HG02571 (cell line): Measurements from ENCODE around the gene HIPK2.

Experiments
- ATAC-seq: cut with Tn5 transposase; IDR thresholded peaks from one replicate; pipeline ENCODE4 v1.9.1; 2021; ENCODE audit warnings: mild to moderate bottlenecking, moderate library complexity; ENCODE audit not compliant: unreplicated experiment

HIPK2 gene

DNA sequence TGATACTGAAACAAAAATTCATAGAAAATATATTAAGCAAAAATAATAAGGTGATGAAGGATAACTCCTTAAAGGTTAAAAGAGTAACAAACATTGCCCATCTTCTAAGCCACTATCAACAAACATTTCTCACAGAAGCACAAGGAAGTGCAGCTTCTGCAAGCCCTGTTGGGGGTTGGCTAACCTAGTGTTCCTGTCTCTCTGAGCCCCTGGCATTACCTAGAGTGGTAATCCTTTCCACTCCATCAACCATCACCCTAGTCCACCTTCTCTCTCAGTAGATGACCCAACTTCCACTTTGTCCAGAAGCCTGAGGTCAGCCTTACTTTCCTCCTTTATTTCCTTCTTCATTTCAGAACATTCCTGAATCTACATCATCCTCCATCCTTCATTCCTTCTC, 59.7 kb downstream of the HIPK2 start:
- no peak for ATAC-seq

DNA sequence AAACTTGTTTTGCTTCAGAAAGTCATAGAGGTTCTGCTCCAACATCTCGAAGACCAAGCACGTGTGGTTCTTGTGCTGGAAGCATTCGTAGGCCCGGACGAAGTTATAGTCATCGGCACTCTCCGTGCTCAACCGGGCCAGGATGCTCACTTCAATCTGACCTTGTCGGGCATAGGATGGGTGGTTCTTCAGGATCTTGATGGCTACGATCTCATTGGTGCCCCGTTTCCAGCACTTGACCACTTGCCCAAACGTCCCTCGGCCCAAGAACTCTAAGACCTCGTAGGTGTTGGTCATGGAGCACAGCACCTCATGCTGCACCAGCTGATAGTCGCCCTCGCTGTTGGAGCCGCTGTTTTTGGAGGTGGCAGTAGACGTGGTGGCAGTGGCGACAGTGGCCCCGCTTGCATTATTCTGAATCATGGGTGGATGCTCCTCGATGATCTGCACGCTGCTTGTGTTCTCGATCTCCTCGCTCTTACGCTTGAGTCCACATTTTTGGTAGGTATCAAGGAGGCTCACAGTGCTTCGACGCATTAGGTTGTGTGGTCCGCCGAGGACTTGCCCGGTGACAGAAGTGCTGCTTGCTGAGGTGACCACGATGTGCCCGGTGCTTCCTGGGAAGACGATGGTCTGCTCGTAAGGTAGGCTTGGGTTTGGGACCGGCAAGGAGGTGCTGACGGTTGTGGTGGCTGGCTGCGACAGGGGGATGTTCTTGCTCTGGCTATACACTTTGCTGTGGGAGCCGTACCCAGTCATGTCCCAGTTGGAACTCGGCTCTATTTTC, 61.4 kb downstream of the HIPK2 start:
- no peak for ATAC-seq

DNA sequence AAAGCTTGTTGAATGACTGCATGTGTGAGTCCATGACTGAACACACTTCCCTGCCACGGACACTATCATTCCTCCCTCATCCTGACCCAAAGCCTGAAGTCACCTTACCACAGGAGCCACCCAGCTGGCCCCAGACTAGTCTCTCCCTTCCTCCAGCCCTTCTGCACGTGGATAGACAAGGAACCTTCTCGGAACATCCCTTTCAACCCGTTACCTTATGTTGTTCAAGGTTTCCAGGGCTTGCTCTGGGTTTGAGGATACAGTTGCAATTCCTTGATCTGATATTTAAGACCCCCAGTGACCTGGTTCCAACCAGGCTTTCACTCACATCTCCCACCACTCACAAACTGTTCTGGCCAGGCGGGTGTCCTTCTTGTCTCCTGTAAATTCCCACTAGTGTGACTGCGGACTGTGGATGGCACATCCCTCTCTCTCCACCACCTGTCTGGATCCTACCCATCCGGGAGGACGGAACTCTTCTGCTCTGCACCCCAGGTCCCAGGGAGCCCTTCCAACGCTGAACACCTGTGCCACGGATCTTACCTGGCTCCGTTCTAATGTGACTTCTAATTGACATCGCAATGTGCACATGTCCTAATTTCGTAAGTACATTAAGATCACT, 62.5 kb downstream of the HIPK2 start:
- no peak for ATAC-seq

DNA sequence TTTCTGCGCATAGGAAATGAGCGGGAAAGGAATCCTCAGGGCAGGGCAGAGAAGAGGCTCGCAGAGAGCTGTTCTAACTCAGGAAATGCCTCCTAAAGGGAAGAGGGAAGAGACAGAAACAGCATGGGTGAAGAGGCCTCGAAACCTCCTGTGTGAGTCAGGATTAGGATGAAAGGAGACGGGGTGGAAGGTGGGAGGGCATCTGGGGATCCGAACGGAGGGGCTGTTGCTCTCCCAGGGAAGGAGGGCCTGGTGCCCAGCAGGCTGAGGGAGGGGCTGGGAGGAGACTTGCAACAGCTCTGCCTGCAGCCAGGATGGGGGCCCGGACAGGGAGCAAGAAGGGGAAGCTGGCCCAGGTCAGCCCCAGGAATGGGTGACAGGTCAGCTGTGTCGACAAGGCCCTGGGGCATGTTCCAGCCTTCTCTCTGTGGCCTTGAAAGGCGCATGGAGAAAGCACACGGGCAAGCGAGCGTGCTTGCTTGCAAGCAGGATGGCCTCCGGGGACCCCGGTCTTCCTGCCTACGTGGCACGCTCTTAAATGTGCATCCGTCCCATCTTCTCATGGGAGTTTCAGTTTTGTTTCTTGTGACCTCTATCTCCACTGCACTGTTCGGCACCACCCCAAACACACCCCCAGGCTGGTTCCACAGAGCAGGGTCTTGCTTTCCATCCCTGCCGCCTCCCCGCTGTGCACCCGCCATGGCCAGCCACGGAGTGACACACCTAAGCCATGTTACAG, 63.5 kb downstream of the HIPK2 start:
- ATAC-seq = peak; percentile 91

DNA sequence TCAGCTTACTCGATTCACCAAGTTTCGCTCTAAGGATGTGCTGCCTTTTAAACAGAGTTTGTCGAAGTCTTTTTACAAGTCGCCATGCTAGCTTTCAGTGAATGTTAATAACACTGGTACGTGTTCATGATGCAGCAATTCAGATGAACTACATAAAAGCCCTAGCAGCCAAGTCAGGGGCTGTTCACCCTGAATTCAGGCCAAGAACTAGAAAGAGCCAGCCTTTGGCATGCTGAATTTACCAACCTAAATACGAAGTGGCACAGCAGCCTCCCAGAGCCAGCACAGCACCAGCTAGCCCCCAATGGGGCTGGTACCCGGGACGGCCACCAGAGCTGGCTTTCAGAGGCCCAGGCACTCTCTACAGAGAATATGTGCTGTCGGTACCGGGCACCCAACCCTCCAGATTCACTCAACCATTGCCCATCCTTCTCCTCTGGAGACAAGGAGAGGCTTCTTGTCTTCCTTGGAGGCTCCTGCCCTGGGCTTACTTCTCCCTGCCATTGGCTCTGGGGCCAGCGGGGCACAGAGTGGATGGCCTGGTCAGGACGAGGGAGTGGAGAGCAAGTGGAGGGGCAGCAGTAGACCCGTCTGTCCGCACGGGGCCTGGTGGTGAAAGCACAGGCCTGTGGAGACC, 64.2 kb downstream of the HIPK2 start:
- ATAC-seq = no peak

DNA sequence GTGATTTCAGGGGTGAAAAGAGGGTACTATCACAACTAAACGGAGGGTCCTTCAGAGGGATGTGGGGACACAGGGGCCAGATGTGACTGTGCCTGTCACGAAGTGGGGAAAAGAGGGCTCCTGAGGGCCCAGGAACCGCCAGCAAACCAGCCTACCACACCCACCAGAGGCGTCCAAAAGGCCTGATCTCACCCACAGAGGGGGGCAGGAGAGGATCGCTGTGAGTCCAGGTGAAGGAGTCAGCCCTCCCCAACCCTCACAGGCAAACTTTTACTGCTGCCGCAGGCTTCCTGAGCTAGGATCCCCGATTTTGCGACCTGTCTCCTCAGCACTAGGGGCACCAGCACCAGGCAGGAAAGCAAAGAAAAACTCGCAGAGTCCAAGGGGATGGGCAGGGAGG, 64.7 kb downstream of the HIPK2 start:
- ATAC-seq = no peak

DNA sequence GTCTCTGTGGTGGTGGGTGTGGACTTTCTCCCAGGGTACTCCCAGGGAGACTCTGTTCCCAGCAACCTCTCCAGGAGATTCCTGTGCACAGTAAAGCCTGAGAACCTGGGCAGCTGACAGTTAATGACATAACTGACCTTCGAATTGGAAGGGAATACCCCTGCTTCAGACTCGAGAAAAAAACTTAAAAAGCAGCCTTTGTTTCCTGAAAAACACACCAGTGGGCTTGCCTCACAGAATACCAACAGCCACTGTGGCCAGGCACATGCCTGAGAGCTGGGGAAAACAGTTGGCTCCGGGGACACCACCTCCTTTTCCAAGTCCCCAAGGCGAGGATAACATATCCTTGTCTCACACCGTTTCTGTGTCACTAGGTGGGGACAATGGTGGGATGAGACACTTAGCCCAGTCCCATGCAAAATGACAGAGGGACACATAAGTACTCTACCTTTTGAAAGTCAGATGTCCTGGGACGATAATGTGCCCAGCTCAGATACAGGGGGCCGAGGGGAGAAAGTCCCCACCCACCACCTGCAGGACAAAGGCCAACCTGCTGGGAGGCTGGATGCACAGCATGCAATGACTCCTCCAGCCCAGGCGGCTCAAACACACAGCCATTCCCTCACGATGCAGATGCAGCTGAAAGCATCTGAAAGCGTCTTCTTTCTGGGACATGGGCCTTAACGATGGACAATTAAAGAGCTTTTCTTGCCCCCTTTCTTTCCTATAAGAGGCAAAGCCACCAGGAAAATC, 65.6 kb downstream of the HIPK2 start:
- ATAC-seq = no peak

DNA sequence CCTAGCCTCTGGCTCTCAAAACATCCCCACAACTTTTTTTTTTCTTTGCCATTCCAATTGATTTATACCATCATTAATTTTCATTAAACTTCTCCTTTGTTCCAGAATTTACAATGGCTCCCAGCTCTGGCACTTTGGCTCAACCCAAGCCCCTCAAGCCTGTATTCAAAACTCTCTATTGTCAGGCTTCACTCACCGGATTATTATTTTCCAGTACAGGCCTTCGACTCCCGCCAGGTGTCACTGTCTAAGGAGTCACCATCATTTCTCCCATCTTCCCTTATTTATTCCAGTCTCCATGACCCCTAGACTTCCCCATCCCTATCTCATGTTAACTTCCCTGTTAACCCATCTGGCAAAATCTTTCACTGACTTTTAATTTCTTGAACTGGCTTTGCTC, 67.8 kb downstream of the HIPK2 start:
- ATAC-seq = no peak

DNA sequence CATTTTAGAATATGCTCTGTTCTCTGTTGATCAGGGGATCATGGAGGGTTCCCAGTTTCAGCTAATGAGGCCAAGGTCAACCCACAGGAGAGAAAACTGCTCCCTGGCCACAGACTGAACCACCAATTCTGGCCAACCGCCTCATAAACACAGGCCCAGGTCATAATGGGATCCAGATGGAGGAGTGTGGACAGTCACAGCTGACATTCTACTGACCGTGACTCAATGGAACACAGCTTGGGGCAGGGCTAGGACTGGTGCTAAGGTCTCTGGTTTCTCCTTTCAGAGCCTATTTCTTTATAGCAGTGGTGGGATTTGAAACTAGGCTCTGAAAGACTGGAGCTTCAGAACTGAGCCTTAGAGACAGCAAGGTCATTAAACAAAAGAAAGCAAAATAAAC, 68.3 kb downstream of the HIPK2 start:
- ATAC-seq = no peak

DNA sequence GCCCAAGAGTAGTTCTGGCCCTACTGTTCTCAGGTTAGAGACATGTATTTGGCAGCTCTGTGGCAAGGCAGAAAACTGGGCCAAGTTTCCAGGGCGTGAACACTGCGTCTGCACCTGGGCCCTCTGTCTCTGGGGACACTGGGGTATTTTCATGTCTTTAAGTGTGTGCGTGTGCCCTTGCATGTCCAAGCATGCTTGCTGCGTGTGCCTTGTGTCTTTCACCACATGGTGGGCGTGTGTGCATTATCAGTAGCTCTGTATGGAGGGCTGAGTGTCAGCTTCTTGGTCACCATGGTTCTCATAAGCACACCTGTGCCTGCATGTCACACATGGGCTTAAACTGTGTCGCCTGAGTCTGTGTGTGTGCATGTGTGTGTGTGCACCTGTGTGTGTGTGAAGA, 69.3 kb downstream of the HIPK2 start:
- ATAC-seq = peak; percentile 85

DNA sequence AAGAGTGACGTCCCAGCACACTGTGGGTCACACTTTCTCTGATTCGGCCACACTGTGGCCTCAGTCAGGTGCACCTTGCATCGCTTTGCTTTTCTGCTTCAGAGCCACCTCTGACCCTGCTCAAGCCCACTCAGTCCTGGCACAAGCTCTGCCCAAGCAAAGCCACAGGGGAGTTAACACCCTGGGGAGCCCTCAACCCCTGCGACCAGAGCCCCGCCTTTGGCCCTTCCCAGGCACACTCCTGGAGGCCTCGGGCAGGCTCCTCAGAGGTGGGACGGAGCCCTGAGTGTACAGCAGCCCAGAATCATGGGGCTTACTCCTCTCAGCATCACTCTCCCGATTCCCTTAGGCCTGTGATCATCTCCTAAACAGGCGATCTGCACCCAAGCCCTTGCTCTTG, 71.0 kb downstream of the HIPK2 start:
- ATAC-seq = no peak

DNA sequence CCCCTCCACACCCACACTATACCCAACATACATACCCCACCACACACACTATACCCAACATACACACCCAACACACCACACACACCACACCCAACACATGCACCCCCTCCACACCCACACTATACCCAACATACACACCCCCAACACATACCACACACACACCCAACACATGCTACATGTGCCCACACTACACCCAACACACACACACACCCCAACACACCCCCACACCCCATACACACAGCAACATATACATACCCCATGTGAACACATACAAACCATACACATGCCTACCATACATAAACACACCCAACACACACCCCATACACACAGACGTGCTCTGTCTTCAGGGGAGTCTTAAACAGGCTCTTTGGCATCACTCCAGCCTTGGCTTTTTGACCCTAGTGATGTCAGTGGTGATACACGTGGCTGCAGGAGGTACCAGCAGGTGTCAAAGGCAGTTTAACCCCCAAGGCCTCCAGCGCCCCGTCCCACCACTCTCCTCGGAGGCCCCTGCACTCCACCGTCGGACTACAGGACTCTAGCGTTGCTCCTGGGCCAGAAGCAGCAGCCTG, 73.4 kb downstream of the HIPK2 start:
- no peak for ATAC-seq

DNA sequence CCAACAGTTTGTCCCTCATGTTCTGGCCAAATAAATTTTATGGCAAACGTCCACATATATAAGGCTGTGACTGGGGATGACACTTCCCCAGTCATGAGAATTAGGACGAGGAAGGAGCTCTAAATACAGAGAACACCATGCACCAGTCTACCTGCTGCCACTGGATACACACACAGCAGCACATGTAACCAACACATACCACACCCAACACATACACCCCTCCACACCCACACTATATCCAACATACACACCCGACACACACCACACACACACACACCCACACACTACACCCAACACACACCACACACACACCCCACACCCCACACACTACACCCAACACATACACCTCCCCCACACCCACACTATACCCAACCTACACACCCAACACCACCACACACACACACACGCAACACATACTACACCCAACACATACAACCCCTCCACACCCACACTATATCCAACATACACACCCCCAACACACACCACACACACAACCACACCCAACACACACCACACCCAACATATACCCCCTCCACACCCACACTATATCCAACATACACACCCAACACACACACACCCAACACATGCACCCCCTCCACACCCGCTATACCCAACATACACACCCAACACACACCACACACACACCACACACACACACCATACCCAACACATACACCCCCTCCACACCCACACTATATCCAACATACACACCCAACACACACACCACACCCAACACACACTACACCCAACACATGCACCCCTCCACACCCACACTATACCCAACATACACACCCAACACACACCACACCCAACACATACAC, 74.1 kb downstream of the HIPK2 start:
- ATAC-seq = peak; percentile 19

DNA sequence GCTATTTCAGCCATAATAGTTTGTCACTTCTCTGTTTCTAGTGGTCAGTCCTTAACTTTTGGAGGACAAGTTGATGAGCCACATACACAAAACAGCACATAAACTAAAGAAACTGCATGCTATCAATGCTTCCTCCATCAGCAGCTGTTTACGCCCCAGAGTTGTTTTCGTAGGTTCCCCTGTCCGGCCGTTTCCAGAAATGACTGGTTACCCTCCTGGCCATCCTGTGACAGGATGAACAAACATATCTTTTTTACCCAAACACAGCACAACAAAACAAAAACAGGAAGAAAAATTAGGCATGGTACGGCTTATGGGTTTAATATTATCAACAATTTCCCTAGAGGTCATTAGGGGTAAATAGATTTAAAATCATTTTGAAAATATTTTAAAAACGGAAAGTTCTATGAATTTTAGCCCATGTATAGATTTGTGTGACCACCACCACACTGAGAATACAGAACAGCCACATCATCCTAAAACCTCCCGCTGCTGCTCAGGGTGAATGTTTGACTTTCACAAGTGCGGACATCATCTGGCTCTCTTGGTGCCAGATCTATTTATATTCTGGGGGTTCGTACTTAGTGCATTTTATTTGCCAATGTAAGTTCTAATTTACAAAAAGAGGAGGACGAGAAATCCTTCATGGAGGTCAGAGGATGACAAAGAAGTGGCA, 74.8 kb downstream of the HIPK2 start:
- ATAC-seq = peak; percentile 70

DNA sequence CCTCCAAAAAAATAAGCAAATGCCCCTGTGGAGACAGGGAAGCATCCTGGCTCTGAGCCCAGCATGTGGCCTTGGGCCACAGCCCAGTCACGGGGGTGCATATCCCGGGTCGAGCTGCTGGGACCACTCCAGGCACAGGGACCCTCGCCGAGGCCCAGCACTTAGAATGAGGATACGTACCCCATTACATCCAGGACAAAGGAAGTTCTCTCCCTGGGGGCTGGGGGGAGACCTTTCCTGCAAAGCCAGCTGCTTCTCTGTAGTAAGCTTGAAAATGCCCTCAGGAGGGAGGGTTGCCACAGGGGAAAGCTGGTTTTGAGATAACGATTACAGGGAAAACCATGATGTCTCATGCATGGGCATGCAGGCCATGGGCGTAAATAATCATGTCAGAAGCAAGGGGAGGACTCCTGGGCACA, 75.5 kb downstream of the HIPK2 start:
- peak; percentile 4 for ATAC-seq

DNA sequence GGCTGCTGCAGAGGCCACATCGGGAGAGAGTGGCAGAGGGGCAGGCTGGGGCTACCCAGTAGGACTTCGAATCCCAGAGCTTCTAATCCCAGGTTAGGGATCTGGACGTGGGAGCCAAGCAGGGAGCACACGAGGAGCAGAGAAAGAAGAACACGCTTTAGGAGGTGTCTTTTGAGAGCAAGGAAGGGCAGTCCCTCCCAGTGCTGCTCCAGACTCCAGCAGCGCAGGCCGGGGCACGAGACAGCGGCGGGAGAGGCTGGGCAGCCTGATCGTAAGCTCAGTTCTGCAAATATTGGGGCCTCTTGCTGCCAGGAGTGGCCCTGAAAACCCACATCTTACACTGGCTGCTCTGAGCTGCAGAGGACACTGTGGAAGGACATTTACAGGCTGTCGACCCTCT, 75.9 kb downstream of the HIPK2 start:
- ATAC-seq = no peak

DNA sequence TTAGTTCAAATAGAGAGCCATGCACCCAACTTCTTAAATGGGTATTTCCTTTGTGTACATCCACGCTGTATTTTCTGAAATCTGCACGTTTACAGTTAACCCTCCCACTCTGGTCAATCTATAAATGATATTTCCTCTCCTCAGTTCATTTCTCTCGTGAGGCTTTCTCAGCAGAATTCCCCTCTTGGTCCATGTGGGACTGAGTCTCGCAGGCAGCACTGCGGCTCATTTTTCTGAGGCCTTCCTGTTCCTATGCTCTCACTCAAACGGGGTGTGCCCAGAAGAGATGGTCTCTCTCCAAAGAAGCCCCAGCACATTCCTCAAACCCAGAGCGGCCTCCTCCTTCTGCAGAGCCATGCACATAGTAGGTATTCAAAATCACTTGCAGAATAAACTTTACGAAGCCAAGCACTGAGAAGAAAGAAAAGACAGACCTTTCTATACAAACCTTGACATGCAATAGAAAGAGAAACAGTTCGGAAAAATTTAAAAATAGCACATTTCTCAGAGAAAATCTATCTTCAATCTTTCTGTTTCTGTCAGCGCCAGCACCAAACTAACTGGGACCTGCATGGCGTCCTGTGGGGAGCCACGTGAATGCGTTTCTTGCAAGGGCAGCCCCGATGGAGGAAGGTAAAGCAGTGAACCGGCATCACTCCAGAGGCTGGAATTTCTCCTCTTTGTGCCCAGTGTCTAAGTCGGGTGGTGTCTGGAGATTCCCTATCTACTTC, 77.1 kb downstream of the HIPK2 start:
- ATAC-seq = no peak
